Measurements from ENCODE around the gene MAPKAP1.

Gene MAPKAP1

DNA sequence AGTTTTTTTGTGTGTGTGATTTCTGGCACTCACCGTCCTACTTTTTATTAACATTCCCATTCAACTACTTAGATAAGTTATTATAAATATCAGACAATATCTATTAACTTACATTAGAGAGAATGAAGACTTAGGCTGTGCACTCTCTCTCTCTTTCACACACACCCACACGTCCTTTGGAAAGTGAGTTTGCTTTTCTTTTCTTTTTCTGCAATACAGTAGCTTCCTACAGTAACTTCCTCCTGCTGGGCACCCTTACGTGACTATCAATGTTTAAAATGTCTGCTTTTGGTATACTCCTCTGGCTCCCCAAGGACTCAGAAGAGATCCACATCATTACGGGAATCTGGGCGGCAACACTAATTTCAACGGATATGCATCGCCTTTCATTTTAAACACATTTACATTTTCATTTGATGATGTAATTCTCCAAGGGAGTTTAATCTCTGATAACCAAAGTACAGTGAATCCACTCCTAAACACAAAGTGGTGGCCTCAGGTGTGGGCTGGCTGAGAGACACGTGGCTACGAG is 179.5 kb downstream of the MAPKAP1 start:
- DNase-seq (ENCODE audit: low read depth, low spot score): no peak
- TF ChIP-seq, protein P1, sequence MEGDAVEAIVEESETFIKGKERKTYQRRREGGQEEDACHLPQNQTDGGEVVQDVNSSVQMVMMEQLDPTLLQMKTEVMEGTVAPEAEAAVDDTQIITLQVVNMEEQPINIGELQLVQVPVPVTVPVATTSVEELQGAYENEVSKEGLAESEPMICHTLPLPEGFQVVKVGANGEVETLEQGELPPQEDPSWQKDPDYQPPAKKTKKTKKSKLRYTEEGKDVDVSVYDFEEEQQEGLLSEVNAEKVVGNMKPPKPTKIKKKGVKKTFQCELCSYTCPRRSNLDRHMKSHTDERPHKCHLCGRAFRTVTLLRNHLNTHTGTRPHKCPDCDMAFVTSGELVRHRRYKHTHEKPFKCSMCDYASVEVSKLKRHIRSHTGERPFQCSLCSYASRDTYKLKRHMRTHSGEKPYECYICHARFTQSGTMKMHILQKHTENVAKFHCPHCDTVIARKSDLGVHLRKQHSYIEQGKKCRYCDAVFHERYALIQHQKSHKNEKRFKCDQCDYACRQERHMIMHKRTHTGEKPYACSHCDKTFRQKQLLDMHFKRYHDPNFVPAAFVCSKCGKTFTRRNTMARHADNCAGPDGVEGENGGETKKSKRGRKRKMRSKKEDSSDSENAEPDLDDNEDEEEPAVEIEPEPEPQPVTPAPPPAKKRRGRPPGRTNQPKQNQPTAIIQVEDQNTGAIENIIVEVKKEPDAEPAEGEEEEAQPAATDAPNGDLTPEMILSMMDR (IDR thresholded peaks at IDR 0.05; ENCODE audit: insufficient read depth, low read length, missing control alignments): no peak
- ChIA-PET CTCF (interaction anchor here (1.4 kb wide), 1 partner anchor 14 kb away, joined by 3 read pairs; no protein-coding TSS in a partner anchor), POLR2A (no interaction called here)
- H3K4me3 ChIP-seq (ENCODE audit: low read depth, low read length): no peak overlapping the region

DNA sequence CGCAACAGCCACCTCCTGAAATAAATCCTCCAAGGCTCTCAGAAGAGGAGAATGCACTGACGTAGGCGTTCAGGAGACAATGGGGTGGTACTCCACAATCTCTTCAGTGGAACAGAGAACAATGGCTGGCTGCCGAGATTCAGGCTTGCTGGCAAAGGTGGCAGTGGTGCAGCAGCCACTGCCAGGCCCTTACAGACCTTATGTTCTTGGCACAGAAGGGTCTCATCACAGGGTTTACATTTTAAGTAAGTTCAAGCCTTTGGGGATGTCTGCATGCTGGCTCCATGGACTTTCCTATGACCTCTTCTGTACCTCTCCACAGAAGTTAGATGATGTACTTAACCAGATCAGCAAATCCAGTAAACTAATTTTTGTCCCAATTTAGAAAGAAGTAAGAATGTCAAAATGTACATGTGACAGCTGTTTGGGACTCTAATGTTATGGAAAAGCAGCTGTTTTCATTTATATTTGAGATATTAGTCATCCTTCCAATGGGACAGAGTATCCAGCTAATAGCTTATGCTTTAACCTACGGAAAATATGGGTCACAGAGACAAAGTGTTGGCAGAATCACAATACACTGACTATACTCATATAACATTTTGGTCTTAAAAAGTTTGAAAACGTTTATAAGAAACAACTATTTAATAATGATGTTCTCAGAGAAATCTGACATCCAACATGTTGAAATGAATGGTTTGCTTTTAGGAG is 180.9 kb downstream of the MAPKAP1 start:
- POLR2A ChIA-PET: interaction anchor here (0.7 kb wide), 1 partner anchor 9 kb away, joined by 3 read pairs; no protein-coding TSS in a partner anchor
- H3K4me3 ChIP-seq (ENCODE audit: low read depth, low read length): no peak overlapping the region
- TF ChIP-seq, protein P1 (IDR thresholded peaks at IDR 0.05; ENCODE audit: insufficient read depth, low read length, missing control alignments): no peak
- DNase-seq (ENCODE audit: low read depth, low spot score): peak; percentile 24
- CTCF ChIA-PET: no interaction called here

GRCh38 chr9:125524583-125525355 is 182.2 kb downstream of the MAPKAP1 start:
- no peak for DNase-seq (ENCODE audit: low read depth, low spot score)
- TF ChIP-seq, protein P1 (IDR thresholded peaks at IDR 0.05; ENCODE audit: insufficient read depth, low read length, missing control alignments): no peak
- CTCF ChIA-PET: interaction anchor here (0.6 to 1.4 kb wide), 3 partner anchors 20 to 34 kb away, joined by 3 to 5 read pairs (median 3); no protein-coding TSS in a partner anchor
- POLR2A ChIA-PET: interaction anchor here (0.8 kb wide), 1 partner anchor 220 kb away, joined by 3 read pairs; no protein-coding TSS in a partner anchor
- H3K4me3 ChIP-seq (ENCODE audit: low read depth, low read length): no peak overlapping the region

GRCh38 chr9:125523681-125524080 is 183.3 kb downstream of the MAPKAP1 start:
- CTCF ChIA-PET: no interaction called here
- POLR2A ChIA-PET: no interaction called here
- TF ChIP-seq, protein P1 (IDR thresholded peaks at IDR 0.05; ENCODE audit: insufficient read depth, low read length, missing control alignments): no peak
- DNase-seq (ENCODE audit: low read depth, low spot score): no peak
- no peak overlapping the region for H3K4me3 ChIP-seq (ENCODE audit: low read depth, low read length)

GRCh38 chr9:125522328-125522725 is 184.7 kb downstream of the MAPKAP1 start:
- DNase-seq (ENCODE audit: low read depth, low spot score): no peak
- POLR2A ChIA-PET: interaction anchor here (1.1 to 1.4 kb wide), 2 partner anchors 9 to 13 kb away, joined by 3 to 5 read pairs; no protein-coding TSS in a partner anchor
- CTCF ChIA-PET: interaction anchor here (1.0 to 1.2 kb wide), 2 partner anchors 14 to 115 kb away, joined by 3 to 4 read pairs; no protein-coding TSS in a partner anchor
- H3K4me3 ChIP-seq (ENCODE audit: low read depth, low read length): no peak overlapping the region
- TF ChIP-seq, protein P1 (IDR thresholded peaks at IDR 0.05; ENCODE audit: insufficient read depth, low read length, missing control alignments): no peak

Measured in AG04449 (cell line).